ENCODE measurements around the gene ILDR1. TPM values are rescaled to one million over a fixed set of nuclear protein-coding genes. Genes with fewer than 3 reads are reported as not detected.

Gene ILDR1
- total RNA-seq, 1 donor from 2014 or later: 6.9 TPM

- no peaks in the 10 kb centered on the region for H3K36me3 ChIP-seq
- no peak for DNase-seq
- no peaks in the 10 kb centered on the region for H3K4me1 ChIP-seq
- no peaks in the 10 kb centered on the region for H3K9me3 ChIP-seq
- no peak for ATAC-seq
- no peaks in the 10 kb centered on the region for H3K27me3 ChIP-seq
- intact Hi-C loops (cut with DNase I): no loop called here
- no peak overlapping the region for H3K27ac ChIP-seq
- H3K4me3 ChIP-seq: no peak overlapping the region
- TF ChIP-seq, protein P1, sequence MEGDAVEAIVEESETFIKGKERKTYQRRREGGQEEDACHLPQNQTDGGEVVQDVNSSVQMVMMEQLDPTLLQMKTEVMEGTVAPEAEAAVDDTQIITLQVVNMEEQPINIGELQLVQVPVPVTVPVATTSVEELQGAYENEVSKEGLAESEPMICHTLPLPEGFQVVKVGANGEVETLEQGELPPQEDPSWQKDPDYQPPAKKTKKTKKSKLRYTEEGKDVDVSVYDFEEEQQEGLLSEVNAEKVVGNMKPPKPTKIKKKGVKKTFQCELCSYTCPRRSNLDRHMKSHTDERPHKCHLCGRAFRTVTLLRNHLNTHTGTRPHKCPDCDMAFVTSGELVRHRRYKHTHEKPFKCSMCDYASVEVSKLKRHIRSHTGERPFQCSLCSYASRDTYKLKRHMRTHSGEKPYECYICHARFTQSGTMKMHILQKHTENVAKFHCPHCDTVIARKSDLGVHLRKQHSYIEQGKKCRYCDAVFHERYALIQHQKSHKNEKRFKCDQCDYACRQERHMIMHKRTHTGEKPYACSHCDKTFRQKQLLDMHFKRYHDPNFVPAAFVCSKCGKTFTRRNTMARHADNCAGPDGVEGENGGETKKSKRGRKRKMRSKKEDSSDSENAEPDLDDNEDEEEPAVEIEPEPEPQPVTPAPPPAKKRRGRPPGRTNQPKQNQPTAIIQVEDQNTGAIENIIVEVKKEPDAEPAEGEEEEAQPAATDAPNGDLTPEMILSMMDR (IDR thresholded peaks at IDR 0.05): no peak
Measured at GRCh38 chr3:122023335-122023910, 1.4 kb upstream of the ILDR1 start.

GRCh38 chr3:122021037-122021436 is 1.0 kb downstream of the ILDR1 start:
- Histone ChIP-seq H3K4me1 (no peaks in the 10 kb centered on the region), H3K27me3 (no peaks in the 10 kb centered on the region), H3K9me3 (no peaks in the 10 kb centered on the region), H3K27ac (no peak overlapping the region), H3K4me3 (peak overlapping the region; percentile 52), H3K36me3 (no peaks in the 10 kb centered on the region)
- TF ChIP-seq, protein P1 (IDR thresholded peaks at IDR 0.05): no peak
- ATAC-seq (no peak), DNase-seq (no peak)
- intact Hi-C loops (cut with DNase I): no loop called here

- H3K9me3 ChIP-seq: no peaks in the 10 kb centered on the region
- no peaks in the 10 kb centered on the region for H3K36me3 ChIP-seq
- ATAC-seq: no peak
- TF ChIP-seq, protein P1 (IDR thresholded peaks at IDR 0.05): no peak
- no peak for DNase-seq
- H3K4me1 ChIP-seq: no peaks in the 10 kb centered on the region
- no peak overlapping the region for H3K27ac ChIP-seq
- intact Hi-C loops (cut with DNase I): no loop called here
- no peak overlapping the region for H3K4me3 ChIP-seq
- H3K27me3 ChIP-seq: no peaks in the 10 kb centered on the region
Measured at GRCh38 chr3:122019493-122019892, 2.6 kb downstream of the ILDR1 start.

DNA sequence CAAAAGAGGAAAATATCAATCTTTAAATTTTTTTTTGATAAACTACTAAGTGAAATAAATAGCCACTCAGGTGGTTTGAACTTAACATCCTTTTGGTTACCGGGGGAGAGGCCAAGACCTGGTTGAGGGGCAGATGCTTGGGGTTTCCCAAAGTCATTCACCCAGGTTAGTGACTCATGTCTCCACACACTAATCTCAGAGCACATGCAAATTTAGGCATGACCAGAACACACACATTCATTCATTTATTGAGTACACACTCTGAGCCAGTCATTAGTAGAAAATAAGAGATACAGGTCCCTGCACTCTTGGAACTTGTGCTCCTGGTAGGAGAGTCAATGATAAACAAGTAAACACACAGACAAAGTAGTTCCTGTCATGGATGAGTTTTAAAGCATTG is 7.3 kb downstream of the ILDR1 start:
- Histone ChIP-seq H3K4me1 (no peaks in the 10 kb centered on the region), H3K27ac (no peak overlapping the region), H3K4me3 (no peak overlapping the region), H3K9me3 (no peaks in the 10 kb centered on the region), H3K27me3 (no peaks in the 10 kb centered on the region), H3K36me3 (no peaks in the 10 kb centered on the region)
- ATAC-seq (no peak), DNase-seq (no peak)
- intact Hi-C loops (cut with DNase I): no loop called here
- TF ChIP-seq, protein P1 (IDR thresholded peaks at IDR 0.05): no peak

- ATAC-seq: peak; percentile 61
- Histone ChIP-seq H3K4me3 (no peak overlapping the region), H3K27ac (no peak overlapping the region), H3K4me1 (no peaks in the 10 kb centered on the region), H3K9me3 (no peaks in the 10 kb centered on the region), H3K27me3 (no peaks in the 10 kb centered on the region), H3K36me3 (no peaks in the 10 kb centered on the region)
- TF ChIP-seq, protein P1 (IDR thresholded peaks at IDR 0.05): no peak
- intact Hi-C loops (cut with DNase I): no loop called here
- no peak for DNase-seq
Measured at GRCh38 chr3:122013448-122013925, 8.6 kb downstream of the ILDR1 start.

DNA sequence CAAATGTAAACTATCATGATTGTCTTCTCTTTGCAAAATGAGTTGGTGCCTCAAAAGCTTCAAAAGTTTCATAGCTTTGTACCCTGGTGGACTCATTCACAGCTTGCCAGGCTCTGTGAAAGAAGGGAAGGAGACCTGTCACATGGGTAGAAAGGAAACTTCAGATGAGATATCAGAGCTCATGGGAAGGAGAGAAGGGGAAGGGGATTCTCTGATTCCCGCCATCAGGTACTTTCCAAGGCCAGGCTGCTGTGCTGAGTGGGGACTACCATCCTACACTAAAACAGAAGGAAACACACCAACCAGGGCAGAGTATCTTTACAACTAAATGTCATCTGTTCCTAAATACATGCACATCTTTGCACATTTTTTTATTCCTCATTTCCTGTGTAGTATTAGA is 9.2 kb downstream of the ILDR1 start:
- intact Hi-C loops (cut with DNase I): no loop called here

More for the DNA sequence above, 9.2 kb downstream of the ILDR1 start:
- DNase-seq (no peak), ATAC-seq (no peak)
- Histone ChIP-seq H3K4me3 (no peak overlapping the region), H3K36me3 (no peaks in the 10 kb centered on the region), H3K27me3 (no peaks in the 10 kb centered on the region), H3K27ac (no peak overlapping the region), H3K4me1 (no peaks in the 10 kb centered on the region), H3K9me3 (no peaks in the 10 kb centered on the region)
- TF ChIP-seq, protein P1 (IDR thresholded peaks at IDR 0.05): no peak
